SK-N-SH (cell line): Measurements from ENCODE around the gene ARFRP1.

ENCODE experiments used
- CHD2 ChIP-seq: fragments of 150-350 bp; IDR thresholded peaks from 2 replicates; pipeline ENCODE4 v1.6.1; 2018; ENCODE audit warnings: low read length; ENCODE audit not compliant: partially characterized antibody
- EP300 ChIP-seq, 2 experiments: IDR thresholded peaks; 2 replicates each; pipeline versions ENCODE4 v1.4.0 to v1.6.1; 2012; ENCODE audit warnings: borderline replicate concordance in 1 of 2, low read depth in 1 of 2, low read length in 1 of 2
- FOXJ3 ChIP-seq: sonication (generic); formaldehyde crosslinking; IDR thresholded peaks from 2 replicates; pipeline ENCODE4 v1.5.1; 2020; ENCODE audit warnings: mild to moderate bottlenecking, missing genetic modification reagents
- GABPA ChIP-seq: IDR thresholded peaks from 2 replicates; pipeline ENCODE4 v1.4.0; 2012; ENCODE audit warnings: low read depth, mild to moderate bottlenecking
- JUND ChIP-seq: IDR thresholded peaks from 2 replicates; pipeline ENCODE4 v1.4.0; 2012
- NRF1 ChIP-seq: IDR thresholded peaks from 2 replicates; pipeline ENCODE4 v1.6.1; 2012; ENCODE audit warnings: low read depth, mild to moderate bottlenecking, low read length
- POLR2AphosphoS5 ChIP-seq: IDR thresholded peaks from 2 replicates; pipeline ENCODE4 v1.6.1; 2012; ENCODE audit warnings: low read depth, low read length
- RAD21 ChIP-seq: IDR thresholded peaks from 2 replicates; pipeline ENCODE4 v1.6.1; 2012; ENCODE audit warnings: mild to moderate bottlenecking, low read length
- SMC3 ChIP-seq: IDR thresholded peaks from 2 replicates; pipeline ENCODE4 v1.6.1; 2012; ENCODE audit warnings: low read depth, low read length, improper control_type of control experiment
- TCF12 ChIP-seq: IDR thresholded peaks from 2 replicates; pipeline ENCODE4 v1.4.0; 2012
- YY1 ChIP-seq: IDR thresholded peaks from 2 replicates; pipeline ENCODE4 v1.4.0; 2012; ENCODE audit warnings: low read depth, mild to moderate bottlenecking
- TF ChIP-seq, protein P1 (sequence below): fragments of 200-600 bp; sonication (generic); IDR thresholded peaks from 2 replicates; pipeline ENCODE4 v1.6.1; 2017; ENCODE audit warnings: antibody characterized with exemption, mild to moderate bottlenecking, moderate library complexity
- TF ChIP-seq, protein P2 (sequence below): IDR thresholded peaks from 2 replicates; pipeline ENCODE4; 2012
- TF ChIP-seq, protein P3 (sequence below): IDR thresholded peaks from 2 replicates; pipeline ENCODE4 v1.4.0; 2012; ENCODE audit warnings: low read depth, borderline replicate concordance

- TF ChIP-seq JUND (no peak), EP300 (IDR thresholded peaks at IDR 0.05; ENCODE audit: borderline replicate concordance in 1 of 2, low read depth in 1 of 2, low read length in 1 of 2) (no peak), YY1 (no peak), RAD21 (no peak), POLR2AphosphoS5 (no peak), NRF1 (no peak), TCF12 (no peak), FOXJ3 (CRISPR knock-in tag) (no peak), GABPA (no peak), SMC3 (no peak), CHD2 (no peak)
- TF ChIP-seq, protein P1, sequence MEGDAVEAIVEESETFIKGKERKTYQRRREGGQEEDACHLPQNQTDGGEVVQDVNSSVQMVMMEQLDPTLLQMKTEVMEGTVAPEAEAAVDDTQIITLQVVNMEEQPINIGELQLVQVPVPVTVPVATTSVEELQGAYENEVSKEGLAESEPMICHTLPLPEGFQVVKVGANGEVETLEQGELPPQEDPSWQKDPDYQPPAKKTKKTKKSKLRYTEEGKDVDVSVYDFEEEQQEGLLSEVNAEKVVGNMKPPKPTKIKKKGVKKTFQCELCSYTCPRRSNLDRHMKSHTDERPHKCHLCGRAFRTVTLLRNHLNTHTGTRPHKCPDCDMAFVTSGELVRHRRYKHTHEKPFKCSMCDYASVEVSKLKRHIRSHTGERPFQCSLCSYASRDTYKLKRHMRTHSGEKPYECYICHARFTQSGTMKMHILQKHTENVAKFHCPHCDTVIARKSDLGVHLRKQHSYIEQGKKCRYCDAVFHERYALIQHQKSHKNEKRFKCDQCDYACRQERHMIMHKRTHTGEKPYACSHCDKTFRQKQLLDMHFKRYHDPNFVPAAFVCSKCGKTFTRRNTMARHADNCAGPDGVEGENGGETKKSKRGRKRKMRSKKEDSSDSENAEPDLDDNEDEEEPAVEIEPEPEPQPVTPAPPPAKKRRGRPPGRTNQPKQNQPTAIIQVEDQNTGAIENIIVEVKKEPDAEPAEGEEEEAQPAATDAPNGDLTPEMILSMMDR = no peak
- TF ChIP-seq, protein P2, sequence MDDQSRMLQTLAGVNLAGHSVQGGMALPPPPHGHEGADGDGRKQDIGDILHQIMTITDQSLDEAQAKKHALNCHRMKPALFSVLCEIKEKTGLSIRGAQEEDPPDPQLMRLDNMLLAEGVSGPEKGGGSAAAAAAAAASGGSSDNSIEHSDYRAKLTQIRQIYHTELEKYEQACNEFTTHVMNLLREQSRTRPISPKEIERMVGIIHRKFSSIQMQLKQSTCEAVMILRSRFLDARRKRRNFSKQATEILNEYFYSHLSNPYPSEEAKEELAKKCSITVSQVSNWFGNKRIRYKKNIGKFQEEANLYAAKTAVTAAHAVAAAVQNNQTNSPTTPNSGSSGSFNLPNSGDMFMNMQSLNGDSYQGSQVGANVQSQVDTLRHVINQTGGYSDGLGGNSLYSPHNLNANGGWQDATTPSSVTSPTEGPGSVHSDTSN = no peak
- TF ChIP-seq, protein P3, sequence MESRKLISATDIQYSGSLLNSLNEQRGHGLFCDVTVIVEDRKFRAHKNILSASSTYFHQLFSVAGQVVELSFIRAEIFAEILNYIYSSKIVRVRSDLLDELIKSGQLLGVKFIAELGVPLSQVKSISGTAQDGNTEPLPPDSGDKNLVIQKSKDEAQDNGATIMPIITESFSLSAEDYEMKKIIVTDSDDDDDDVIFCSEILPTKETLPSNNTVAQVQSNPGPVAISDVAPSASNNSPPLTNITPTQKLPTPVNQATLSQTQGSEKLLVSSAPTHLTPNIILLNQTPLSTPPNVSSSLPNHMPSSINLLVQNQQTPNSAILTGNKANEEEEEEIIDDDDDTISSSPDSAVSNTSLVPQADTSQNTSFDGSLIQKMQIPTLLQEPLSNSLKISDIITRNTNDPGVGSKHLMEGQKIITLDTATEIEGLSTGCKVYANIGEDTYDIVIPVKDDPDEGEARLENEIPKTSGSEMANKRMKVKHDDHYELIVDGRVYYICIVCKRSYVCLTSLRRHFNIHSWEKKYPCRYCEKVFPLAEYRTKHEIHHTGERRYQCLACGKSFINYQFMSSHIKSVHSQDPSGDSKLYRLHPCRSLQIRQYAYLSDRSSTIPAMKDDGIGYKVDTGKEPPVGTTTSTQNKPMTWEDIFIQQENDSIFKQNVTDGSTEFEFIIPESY = no peak
These were observed 15.2 kb downstream of the ARFRP1 start for GRCh38 chr20:63692436-63693082.
